Measurements from ENCODE around the gene PRR5L. TPM values are rescaled to one million over a fixed set of nuclear protein-coding genes. Genes with fewer than 3 reads are reported as not detected.

Gene PRR5L
- total and polyA plus RNA-seq, 2 experiments from 2014 or later = 3.1 to 8.9 TPM

DNA sequence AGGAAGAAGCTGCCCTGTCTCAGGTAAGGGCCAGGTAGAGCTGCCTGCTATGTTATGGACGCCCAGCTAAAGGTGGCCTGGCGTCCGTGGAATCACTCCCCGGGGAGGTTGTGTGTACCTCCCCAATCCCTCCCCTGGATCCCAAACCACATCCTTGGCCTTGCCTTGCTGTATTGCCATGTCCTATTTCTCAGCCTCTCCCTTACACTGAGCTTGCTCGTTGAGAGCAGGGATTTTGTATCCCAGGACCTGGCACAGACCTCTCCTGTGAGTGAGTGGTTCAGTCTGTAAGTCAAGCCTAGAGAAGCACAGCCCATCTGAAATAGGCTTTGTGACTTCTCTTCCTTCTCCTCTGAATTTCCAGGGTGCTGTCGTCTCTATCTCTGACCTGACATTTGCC lies 160.1 kb downstream of the PRR5L start:
- Histone ChIP-seq H3K36me3 (ENCODE audit: insufficient read depth) (no peaks in the 10 kb centered on the region), H3K27me3 (ENCODE audit: insufficient read depth) (no peaks in the 10 kb centered on the region), H3K27ac (ENCODE audit: low read depth) (no peak overlapping the region), H3K4me1 (ENCODE audit: insufficient read depth) (peaks cover 14% of the 10 kb centered on the region), H3K79me2 (replicated peaks; ENCODE audit: insufficient read depth) (no peaks in the 10 kb centered on the region), H4K20me1 (replicated peaks; ENCODE audit: insufficient read depth) (no peaks in the 10 kb centered on the region), H3K4me3 (no peak overlapping the region), H3F3A (replicated peaks; ENCODE audit: low read depth) (no peaks in the 10 kb centered on the region), H2AFZ (no peak overlapping the region), H3K4me2 (no peak overlapping the region), H3K9me2 (ENCODE audit: insufficient read depth) (no peaks in the 10 kb centered on the region)
- no peak for ATAC-seq
- no peaks in the 10 kb centered on the region; the same call in 2 of the 3 replicates for H3K36me3 Mint-ChIP-seq (ENCODE audit: low read depth)
- DNase-seq (ENCODE audit: low spot score) = no peak
- H3K27me3 Mint-ChIP-seq (ENCODE audit: insufficient read depth, low read depth, poor library complexity) = peaks cover 3% of the 10 kb centered on the region
- no peak overlapping the region for H3K27ac Mint-ChIP-seq
- H3K4me3 Mint-ChIP-seq = no peak overlapping the region
- peaks cover 34% of the 10 kb centered on the region for H3K4me1 Mint-ChIP-seq
- no peaks in the 10 kb centered on the region; the same call in 2 of the 3 replicates for H3K9me3 Mint-ChIP-seq
- TF ChIP-seq, protein P1, sequence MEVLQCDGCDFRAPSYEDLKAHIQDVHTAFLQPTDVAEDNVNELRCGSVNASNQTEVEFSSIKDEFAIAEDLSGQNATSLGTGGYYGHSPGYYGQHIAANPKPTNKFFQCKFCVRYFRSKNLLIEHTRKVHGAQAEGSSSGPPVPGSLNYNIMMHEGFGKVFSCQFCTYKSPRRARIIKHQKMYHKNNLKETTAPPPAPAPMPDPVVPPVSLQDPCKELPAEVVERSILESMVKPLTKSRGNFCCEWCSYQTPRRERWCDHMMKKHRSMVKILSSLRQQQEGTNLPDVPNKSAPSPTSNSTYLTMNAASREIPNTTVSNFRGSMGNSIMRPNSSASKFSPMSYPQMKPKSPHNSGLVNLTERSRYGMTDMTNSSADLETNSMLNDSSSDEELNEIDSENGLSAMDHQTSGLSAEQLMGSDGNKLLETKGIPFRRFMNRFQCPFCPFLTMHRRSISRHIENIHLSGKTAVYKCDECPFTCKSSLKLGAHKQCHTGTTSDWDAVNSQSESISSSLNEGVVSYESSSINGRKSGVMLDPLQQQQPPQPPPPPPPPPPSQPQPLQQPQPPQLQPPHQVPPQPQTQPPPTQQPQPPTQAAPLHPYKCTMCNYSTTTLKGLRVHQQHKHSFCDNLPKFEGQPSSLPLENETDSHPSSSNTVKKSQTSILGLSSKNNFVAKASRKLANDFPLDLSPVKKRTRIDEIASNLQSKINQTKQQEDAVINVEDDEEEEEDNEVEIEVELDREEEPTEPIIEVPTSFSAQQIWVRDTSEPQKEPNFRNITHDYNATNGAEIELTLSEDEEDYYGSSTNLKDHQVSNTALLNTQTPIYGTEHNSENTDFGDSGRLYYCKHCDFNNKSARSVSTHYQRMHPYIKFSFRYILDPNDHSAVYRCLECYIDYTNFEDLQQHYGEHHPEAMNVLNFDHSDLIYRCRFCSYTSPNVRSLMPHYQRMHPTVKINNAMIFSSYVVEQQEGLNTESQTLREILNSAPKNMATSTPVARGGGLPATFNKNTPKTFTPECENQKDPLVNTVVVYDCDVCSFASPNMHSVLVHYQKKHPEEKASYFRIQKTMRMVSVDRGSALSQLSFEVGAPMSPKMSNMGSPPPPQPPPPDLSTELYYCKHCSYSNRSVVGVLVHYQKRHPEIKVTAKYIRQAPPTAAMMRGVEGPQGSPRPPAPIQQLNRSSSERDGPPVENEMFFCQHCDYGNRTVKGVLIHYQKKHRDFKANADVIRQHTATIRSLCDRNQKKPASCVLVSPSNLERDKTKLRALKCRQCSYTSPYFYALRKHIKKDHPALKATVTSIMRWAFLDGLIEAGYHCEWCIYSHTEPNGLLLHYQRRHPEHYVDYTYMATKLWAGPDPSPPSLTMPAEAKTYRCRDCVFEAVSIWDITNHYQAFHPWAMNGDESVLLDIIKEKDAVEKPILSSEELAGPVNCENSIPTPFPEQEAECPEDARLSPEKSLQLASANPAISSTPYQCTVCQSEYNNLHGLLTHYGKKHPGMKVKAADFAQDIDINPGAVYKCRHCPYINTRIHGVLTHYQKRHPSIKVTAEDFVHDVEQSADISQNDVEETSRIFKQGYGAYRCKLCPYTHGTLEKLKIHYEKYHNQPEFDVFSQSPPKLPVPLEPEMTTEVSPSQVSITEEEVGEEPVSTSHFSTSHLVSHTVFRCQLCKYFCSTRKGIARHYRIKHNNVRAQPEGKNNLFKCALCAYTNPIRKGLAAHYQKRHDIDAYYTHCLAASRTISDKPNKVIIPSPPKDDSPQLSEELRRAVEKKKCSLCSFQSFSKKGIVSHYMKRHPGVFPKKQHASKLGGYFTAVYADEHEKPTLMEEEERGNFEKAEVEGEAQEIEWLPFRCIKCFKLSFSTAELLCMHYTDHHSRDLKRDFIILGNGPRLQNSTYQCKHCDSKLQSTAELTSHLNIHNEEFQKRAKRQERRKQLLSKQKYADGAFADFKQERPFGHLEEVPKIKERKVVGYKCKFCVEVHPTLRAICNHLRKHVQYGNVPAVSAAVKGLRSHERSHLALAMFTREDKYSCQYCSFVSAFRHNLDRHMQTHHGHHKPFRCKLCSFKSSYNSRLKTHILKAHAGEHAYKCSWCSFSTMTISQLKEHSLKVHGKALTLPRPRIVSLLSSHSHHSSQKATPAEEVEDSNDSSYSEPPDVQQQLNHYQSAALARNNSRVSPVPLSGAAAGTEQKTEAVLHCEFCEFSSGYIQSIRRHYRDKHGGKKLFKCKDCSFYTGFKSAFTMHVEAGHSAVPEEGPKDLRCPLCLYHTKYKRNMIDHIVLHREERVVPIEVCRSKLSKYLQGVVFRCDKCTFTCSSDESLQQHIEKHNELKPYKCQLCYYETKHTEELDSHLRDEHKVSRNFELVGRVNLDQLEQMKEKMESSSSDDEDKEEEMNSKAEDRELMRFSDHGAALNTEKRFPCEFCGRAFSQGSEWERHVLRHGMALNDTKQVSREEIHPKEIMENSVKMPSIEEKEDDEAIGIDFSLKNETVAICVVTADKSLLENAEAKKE (CRISPR knock-in tag; IDR thresholded peaks at IDR 0.05) = no peak
- TF ChIP-seq CREB1 (CRISPR knock-in tag; IDR thresholded peaks at IDR 0.05; ENCODE audit: low read depth) (no peak), JUNB (IDR thresholded peaks at IDR 0.05; ENCODE audit: unreplicated experiment) (no peak), STAT1 (IDR thresholded peaks at IDR 0.05; ENCODE audit: unreplicated experiment) (no peak), ZNF331 (CRISPR knock-in tag; IDR thresholded peaks at IDR 0.05; ENCODE audit: low read depth) (no peak), EZH2 (IDR thresholded peaks at IDR 0.05; ENCODE audit: low read depth, unreplicated experiment) (no peak), ZNF114 (CRISPR knock-in tag; IDR thresholded peaks at IDR 0.05) (no peak), EZH2phosphoT487 (IDR thresholded peaks at IDR 0.05; ENCODE audit: unreplicated experiment) (no peak), POLR2AphosphoS5 (IDR thresholded peaks at IDR 0.05; ENCODE audit: low read depth) (no peak), NANOG (IDR thresholded peaks at IDR 0.05; ENCODE audit: borderline replicate concordance) (no peak)
- TF ChIP-seq, protein P2, sequence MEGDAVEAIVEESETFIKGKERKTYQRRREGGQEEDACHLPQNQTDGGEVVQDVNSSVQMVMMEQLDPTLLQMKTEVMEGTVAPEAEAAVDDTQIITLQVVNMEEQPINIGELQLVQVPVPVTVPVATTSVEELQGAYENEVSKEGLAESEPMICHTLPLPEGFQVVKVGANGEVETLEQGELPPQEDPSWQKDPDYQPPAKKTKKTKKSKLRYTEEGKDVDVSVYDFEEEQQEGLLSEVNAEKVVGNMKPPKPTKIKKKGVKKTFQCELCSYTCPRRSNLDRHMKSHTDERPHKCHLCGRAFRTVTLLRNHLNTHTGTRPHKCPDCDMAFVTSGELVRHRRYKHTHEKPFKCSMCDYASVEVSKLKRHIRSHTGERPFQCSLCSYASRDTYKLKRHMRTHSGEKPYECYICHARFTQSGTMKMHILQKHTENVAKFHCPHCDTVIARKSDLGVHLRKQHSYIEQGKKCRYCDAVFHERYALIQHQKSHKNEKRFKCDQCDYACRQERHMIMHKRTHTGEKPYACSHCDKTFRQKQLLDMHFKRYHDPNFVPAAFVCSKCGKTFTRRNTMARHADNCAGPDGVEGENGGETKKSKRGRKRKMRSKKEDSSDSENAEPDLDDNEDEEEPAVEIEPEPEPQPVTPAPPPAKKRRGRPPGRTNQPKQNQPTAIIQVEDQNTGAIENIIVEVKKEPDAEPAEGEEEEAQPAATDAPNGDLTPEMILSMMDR (conservative IDR thresholded peaks at IDR 0.05; ENCODE audit: low read depth in 2 of 2) = no peak
- TF ChIP-seq, protein P3, sequence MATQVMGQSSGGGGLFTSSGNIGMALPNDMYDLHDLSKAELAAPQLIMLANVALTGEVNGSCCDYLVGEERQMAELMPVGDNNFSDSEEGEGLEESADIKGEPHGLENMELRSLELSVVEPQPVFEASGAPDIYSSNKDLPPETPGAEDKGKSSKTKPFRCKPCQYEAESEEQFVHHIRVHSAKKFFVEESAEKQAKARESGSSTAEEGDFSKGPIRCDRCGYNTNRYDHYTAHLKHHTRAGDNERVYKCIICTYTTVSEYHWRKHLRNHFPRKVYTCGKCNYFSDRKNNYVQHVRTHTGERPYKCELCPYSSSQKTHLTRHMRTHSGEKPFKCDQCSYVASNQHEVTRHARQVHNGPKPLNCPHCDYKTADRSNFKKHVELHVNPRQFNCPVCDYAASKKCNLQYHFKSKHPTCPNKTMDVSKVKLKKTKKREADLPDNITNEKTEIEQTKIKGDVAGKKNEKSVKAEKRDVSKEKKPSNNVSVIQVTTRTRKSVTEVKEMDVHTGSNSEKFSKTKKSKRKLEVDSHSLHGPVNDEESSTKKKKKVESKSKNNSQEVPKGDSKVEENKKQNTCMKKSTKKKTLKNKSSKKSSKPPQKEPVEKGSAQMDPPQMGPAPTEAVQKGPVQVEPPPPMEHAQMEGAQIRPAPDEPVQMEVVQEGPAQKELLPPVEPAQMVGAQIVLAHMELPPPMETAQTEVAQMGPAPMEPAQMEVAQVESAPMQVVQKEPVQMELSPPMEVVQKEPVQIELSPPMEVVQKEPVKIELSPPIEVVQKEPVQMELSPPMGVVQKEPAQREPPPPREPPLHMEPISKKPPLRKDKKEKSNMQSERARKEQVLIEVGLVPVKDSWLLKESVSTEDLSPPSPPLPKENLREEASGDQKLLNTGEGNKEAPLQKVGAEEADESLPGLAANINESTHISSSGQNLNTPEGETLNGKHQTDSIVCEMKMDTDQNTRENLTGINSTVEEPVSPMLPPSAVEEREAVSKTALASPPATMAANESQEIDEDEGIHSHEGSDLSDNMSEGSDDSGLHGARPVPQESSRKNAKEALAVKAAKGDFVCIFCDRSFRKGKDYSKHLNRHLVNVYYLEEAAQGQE (IDR thresholded peaks at IDR 0.05; ENCODE audit: unreplicated experiment) = no peak
- TF ChIP-seq, protein P4, sequence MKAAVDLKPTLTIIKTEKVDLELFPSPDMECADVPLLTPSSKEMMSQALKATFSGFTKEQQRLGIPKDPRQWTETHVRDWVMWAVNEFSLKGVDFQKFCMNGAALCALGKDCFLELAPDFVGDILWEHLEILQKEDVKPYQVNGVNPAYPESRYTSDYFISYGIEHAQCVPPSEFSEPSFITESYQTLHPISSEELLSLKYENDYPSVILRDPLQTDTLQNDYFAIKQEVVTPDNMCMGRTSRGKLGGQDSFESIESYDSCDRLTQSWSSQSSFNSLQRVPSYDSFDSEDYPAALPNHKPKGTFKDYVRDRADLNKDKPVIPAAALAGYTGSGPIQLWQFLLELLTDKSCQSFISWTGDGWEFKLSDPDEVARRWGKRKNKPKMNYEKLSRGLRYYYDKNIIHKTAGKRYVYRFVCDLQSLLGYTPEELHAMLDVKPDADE (IDR thresholded peaks at IDR 0.05) = no peak

Data from GM23338 (cell line).